HepG2 (cell line): ENCODE measurements around the gene TEC. TPM values are rescaled to one million over a fixed set of nuclear protein-coding genes. Genes with fewer than 3 reads are reported as not detected.
"Not testable (repeated sequence)": the region's sequence is repeated elsewhere in the genome, so short reads cannot be mapped to it uniquely, and the experiment has no call there.

Source experiments
- ATAC-seq: fragments of 200-7000 bp; cut with Tn5 transposase; 3 replicates; pipeline ENCODE4 v1.9.1; 2020; ENCODE audit warnings: mild to moderate bottlenecking, moderate library complexity
- BruUV-seq: library from RNA; stranded (reverse); fragments of 400-500 nt; replicated peaks from 2 replicates; lab custom pipeline; 2021; lab: Mats Ljungman, UMichigan
- CTCF ChIA-PET: fragments of 300-600 bp; formaldehyde crosslinking; extraction: SDS; loops from one replicate; lab custom pipeline; 2021; ENCODE audit warnings: low total read pairs, inconsistent platforms, low intra/inter-chr PET ratio; lab: Yijun Ruan, JAX
- POLR2A ChIA-PET: fragments of 350-600 bp; sonication (Branson Sonifier 250); formaldehyde crosslinking; loops from one replicate; lab custom pipeline; 2020; ENCODE audit warnings: antibody characterized with exemption, inconsistent platforms; lab: Yijun Ruan, JAX
- DNase-seq: peaks from one replicate; pipeline ENCODE4 v3.0.0-alpha.2; 2015; ENCODE audit warnings: low spot score
- FAIRE-seq: peaks from 3 replicates; lab custom pipeline; 2011; peaks lifted over from hg19 to GRCh38; lab: Jason Lieb, UNC
- H2AFZ ChIP-seq: one replicate; pipeline ENCODE4 v1.6.1; 2011; ENCODE audit warnings: low read length, inconsistent platforms
- H3K27ac ChIP-seq: fragments of 300-600 bp; 3 replicates; pipeline ENCODE4 v1.8.0; 2011; ENCODE audit warnings: mixed run types, mild to moderate bottlenecking, mixed read lengths, low read length, inconsistent platforms; ENCODE audit not compliant: insufficient read depth; ENCODE audit errors: extremely low read length
- H3K27me3 ChIP-seq, 2 experiments: fragments of 200-600 bp in 1 of 2; 2 replicates in 1 of 2; 3 replicates in 1 of 2; pipeline versions ENCODE4 v1.6.0 to v1.8.0; 2011; ENCODE audit warnings: low read length in 2 of 2, mild to moderate bottlenecking in 2 of 2, moderate library complexity in 2 of 2, inconsistent platforms in 1 of 2; ENCODE audit not compliant: insufficient read depth in 2 of 2, control insufficient read depth in 1 of 2
- H3K36me3 ChIP-seq, 2 experiments: fragments of 200-600 bp in 1 of 2; replicated peaks in 1 of 2; 2 replicates in 1 of 2; 3 replicates in 1 of 2; pipeline versions ENCODE4 v1.5.1 to v1.8.0; 2011; ENCODE audit warnings: low read length in 2 of 2, inconsistent platforms in 1 of 2; ENCODE audit not compliant: insufficient read depth in 2 of 2, control insufficient read depth in 1 of 2
- H3K4me1 ChIP-seq: 2 replicates; pipeline ENCODE4 v1.5.1; 2012; ENCODE audit warnings: low read length, inconsistent platforms; ENCODE audit not compliant: insufficient read depth
- H3K4me2 ChIP-seq: 2 replicates; pipeline ENCODE4 v1.6.0; 2011; ENCODE audit warnings: low read depth, low read length, inconsistent platforms
- H3K4me3 ChIP-seq, 3 experiments: fragments of 200-600 bp in 1 of 3; sonication (generic), shearing (Covaris generic) in 1 of 3; replicated peaks in 1 of 3; 2 replicates each; pipeline ENCODE4 v1.5.1; 2011 to 2016; ENCODE audit warnings: low read length in 3 of 3, inconsistent platforms in 2 of 3, low read depth in 2 of 3, mild to moderate bottlenecking in 2 of 3, control low read depth in 1 of 3, mixed read lengths in 1 of 3; ENCODE audit not compliant: insufficient read depth in 1 of 3
- H3K79me2 ChIP-seq: one replicate; pipeline ENCODE4 v1.6.1; 2011; ENCODE audit warnings: low read length, inconsistent platforms; ENCODE audit not compliant: insufficient read depth
- H3K9ac ChIP-seq: 2 replicates; pipeline ENCODE4 v1.6.0; 2011; ENCODE audit warnings: mild to moderate bottlenecking, low read depth, low read length, inconsistent platforms; ENCODE audit not compliant: insufficient read depth
- H3K9me3 ChIP-seq: 2 replicates; pipeline ENCODE4 v1.5.1; 2012; ENCODE audit warnings: mild to moderate bottlenecking, low read length
- H4K20me1 ChIP-seq: 2 replicates; pipeline ENCODE4 v1.6.0; 2011; ENCODE audit warnings: inconsistent platforms, mild to moderate bottlenecking, low read length, moderate library complexity; ENCODE audit not compliant: insufficient read depth
- ADNP ChIP-seq: sonication (generic); formaldehyde crosslinking; IDR thresholded peaks from 2 replicates; pipeline ENCODE4 v1.4.0; 2020; ENCODE audit warnings: missing genetic modification reagents
- EZH2 ChIP-seq: conservative IDR thresholded peaks from 2 replicates; pipeline ENCODE4 v1.6.1; 2012; ENCODE audit warnings: mild to moderate bottlenecking, low read depth, low read length, moderate library complexity
- HMG20A ChIP-seq: IDR thresholded peaks from 2 replicates; pipeline ENCODE4 v1.6.1; 2016; ENCODE audit warnings: borderline replicate concordance
- MAF1 ChIP-seq: sonication (generic); formaldehyde crosslinking; IDR thresholded peaks from 2 replicates; pipeline ENCODE4 v1.5.0; 2020; ENCODE audit warnings: missing genetic modification reagents, borderline replicate concordance
- MAFG ChIP-seq: sonication (generic); formaldehyde crosslinking; IDR thresholded peaks from 2 replicates; pipeline ENCODE4 v1.5.1; 2020; ENCODE audit warnings: mild to moderate bottlenecking, missing genetic modification reagents
- RFXANK ChIP-seq: IDR thresholded peaks from 2 replicates; pipeline ENCODE4 v1.6.1; 2016
- ZFYVE20 ChIP-seq: sonication (generic); formaldehyde crosslinking; IDR thresholded peaks from 2 replicates; pipeline ENCODE4 v1.8.0; 2023; ENCODE audit warnings: low read depth, mild to moderate bottlenecking, moderate library complexity, missing genetic modification reagents, borderline replicate concordance
- ZNF713 ChIP-seq: sonication (generic); formaldehyde crosslinking; IDR thresholded peaks from 2 replicates; pipeline ENCODE4 v1.4.0; 2020; ENCODE audit warnings: mild to moderate bottlenecking, missing genetic modification reagents
- ZNF878 ChIP-seq: sonication (generic); formaldehyde crosslinking; IDR thresholded peaks from 2 replicates; pipeline ENCODE4 v1.8.1; 2023; ENCODE audit warnings: mild to moderate bottlenecking, missing genetic modification reagents, moderate library complexity
- WGBS: methylation state at CpG from one replicate; pipeline ENCODE4 v1.1.6; 2017; ENCODE audit warnings: low lambda C conversion rate; 5-methylcytosine and 5-hydroxymethylcytosine counted together
- in situ Hi-C: cut with HindIII; loops from 2 replicates; pipeline ENCODE4 v1.10.0; 2017; ENCODE audit warnings: low pct_unique_long_range_greater_than_20kb; ENCODE audit not compliant: extremely low pct_ligation_motif_present
- intact Hi-C: fragments of 100-400 bp; cut with micrococcal nuclease; formaldehyde crosslinking; loops from one replicate; pipeline ENCODE4 v1.10.0; 2022; ENCODE audit not compliant: unreplicated experiment
- polyA plus RNA-seq, 8 experiments: library from polyadenylated mRNA; depleted of rRNA in 3 of 8; stranded (reverse) in 7 of 8; unstranded in 1 of 8; fragments of >200 nt; fragmentation: Illumina TruSeq in 4 of 8; extraction: Trizol in 4 of 8; gene quantifications; 2 replicates each; pipeline versions ENCODE4 v1.2.1 to v1.2.3, GENCODE V29; 2011 to 2016; ENCODE audit warnings: low read depth in 4 of 8, missing spikeins in 1 of 8, mixed read lengths in 1 of 8; ENCODE audit not compliant: insufficient read depth in 1 of 8
- total RNA-seq, 5 experiments: library from RNA; depleted of rRNA; stranded (reverse); fragments of >200 nt; fragmentation: Illumina TruSeq; extraction: Trizol; gene quantifications; 2 replicates each; pipeline ENCODE4 v1.2.3, GENCODE V29; 2016; ENCODE audit warnings: low read depth in 1 of 5
- TF ChIP-seq, protein P1 (sequence below): sonication (generic); formaldehyde crosslinking; IDR thresholded peaks from 2 replicates; pipeline ENCODE4 v1.5.1; 2020; ENCODE audit warnings: mild to moderate bottlenecking, missing genetic modification reagents, borderline replicate concordance
- TF ChIP-seq, protein P2 (sequence below): sonication (generic); formaldehyde crosslinking; IDR thresholded peaks from 2 replicates; pipeline ENCODE4 v1.5.0; 2020; ENCODE audit warnings: missing genetic modification reagents, mild to moderate bottlenecking, borderline replicate concordance

The TEC gene
- total and polyA plus RNA-seq, 2 of the 13 experiments (the other 11 are each of a cell fraction or from before 2014, with no cell fraction given) = 0.05 to 0.20 TPM

DNA sequence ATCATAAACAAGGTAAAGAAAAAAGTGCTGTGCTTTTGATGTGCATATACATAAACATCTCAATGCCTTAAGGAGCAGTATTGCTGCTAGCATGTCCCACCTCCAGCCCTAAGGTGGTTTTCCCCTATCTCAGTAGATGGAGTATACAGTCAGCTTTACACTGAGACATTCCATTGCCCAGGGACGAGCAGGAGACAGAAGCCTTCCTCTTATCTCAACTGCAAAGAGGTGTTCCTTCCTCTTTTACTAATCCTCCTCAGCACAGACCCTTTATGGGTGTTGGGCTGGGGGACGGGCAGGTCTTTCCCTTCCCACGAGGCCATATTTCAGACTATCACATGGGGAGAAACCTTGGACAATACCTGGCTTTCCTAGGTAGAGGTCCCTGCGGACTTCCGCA, 16.0 kb upstream of the TEC start:
- FAIRE-seq, H4K20me1 ChIP-seq, H3K79me2 ChIP-seq, H3K4me3 ChIP-seq, CTCF ChIA-PET, H3K4me2 ChIP-seq, POLR2A ChIA-PET, H3K27ac ChIP-seq, H3K36me3 ChIP-seq, H2AFZ ChIP-seq, BruUV-seq, H3K9ac ChIP-seq, H3K27me3 ChIP-seq, H3K9me3 ChIP-seq, in situ Hi-C loops, H3K4me1 ChIP-seq, DNase-seq, ATAC-seq, intact Hi-C loops: not testable (repeated sequence)
- WGBS = 32% methylated on average over 5 of the region's 5 CpGs

DNA sequence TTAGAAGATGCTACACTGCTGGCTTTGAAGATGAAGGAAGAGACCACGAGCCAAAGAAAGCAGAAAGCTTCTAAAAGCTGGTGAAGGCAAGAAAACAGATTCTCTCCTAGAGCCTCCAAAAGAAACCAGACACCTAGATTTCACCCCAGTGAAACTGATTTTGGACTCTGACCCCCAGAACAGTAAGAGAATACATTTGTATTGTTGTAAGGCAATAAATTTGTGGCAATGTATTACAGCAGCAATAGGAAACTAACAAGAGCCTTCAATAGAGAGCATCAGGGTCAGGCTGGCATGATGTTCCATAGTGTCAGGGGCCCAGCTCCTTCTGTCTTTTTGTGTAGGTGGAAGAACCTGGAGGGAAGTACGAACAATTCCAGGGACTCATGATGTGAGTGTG, 6.0 kb upstream of the TEC start:
- CTCF ChIA-PET = no interaction called here
- H3K79me2 ChIP-seq = no peaks in the 10 kb centered on the region
- H3K9me3 ChIP-seq = no peaks in the 10 kb centered on the region
- no peak overlapping the region for H2AFZ ChIP-seq
- intact Hi-C loops (loop anchor here (1.0 kb wide), 1 partner anchor 148 kb away; no protein-coding TSS in a partner anchor), in situ Hi-C loops (loop anchor here (10.0 kb wide), 1 partner anchor 131 kb away; no protein-coding TSS in a partner anchor)
- no peaks in the 10 kb centered on the region for H3K36me3 ChIP-seq
- H4K20me1 ChIP-seq = no peaks in the 10 kb centered on the region
- ATAC-seq = no peak
- H3K27ac ChIP-seq = no peak overlapping the region
- H3K4me1 ChIP-seq = no peaks in the 10 kb centered on the region
- no peak overlapping the region for H3K9ac ChIP-seq
- H3K4me3 ChIP-seq = no peak overlapping the region
- H3K27me3 ChIP-seq = peaks cover 0 to 7% of the 10 kb centered on the region in 2 experiments; a peak in 1 of 5 replicates
- WGBS = 46% methylated on average over 2 of the region's 2 CpGs
- BruUV-seq = no TSS peak
- DNase-seq = no peak
- no peak for FAIRE-seq
- POLR2A ChIA-PET = no interaction called here
- H3K4me2 ChIP-seq = no peak overlapping the region
- no peak for TF ChIP-seq ZNF713 (CRISPR knock-in tag)
- TF ChIP-seq, protein P1, sequence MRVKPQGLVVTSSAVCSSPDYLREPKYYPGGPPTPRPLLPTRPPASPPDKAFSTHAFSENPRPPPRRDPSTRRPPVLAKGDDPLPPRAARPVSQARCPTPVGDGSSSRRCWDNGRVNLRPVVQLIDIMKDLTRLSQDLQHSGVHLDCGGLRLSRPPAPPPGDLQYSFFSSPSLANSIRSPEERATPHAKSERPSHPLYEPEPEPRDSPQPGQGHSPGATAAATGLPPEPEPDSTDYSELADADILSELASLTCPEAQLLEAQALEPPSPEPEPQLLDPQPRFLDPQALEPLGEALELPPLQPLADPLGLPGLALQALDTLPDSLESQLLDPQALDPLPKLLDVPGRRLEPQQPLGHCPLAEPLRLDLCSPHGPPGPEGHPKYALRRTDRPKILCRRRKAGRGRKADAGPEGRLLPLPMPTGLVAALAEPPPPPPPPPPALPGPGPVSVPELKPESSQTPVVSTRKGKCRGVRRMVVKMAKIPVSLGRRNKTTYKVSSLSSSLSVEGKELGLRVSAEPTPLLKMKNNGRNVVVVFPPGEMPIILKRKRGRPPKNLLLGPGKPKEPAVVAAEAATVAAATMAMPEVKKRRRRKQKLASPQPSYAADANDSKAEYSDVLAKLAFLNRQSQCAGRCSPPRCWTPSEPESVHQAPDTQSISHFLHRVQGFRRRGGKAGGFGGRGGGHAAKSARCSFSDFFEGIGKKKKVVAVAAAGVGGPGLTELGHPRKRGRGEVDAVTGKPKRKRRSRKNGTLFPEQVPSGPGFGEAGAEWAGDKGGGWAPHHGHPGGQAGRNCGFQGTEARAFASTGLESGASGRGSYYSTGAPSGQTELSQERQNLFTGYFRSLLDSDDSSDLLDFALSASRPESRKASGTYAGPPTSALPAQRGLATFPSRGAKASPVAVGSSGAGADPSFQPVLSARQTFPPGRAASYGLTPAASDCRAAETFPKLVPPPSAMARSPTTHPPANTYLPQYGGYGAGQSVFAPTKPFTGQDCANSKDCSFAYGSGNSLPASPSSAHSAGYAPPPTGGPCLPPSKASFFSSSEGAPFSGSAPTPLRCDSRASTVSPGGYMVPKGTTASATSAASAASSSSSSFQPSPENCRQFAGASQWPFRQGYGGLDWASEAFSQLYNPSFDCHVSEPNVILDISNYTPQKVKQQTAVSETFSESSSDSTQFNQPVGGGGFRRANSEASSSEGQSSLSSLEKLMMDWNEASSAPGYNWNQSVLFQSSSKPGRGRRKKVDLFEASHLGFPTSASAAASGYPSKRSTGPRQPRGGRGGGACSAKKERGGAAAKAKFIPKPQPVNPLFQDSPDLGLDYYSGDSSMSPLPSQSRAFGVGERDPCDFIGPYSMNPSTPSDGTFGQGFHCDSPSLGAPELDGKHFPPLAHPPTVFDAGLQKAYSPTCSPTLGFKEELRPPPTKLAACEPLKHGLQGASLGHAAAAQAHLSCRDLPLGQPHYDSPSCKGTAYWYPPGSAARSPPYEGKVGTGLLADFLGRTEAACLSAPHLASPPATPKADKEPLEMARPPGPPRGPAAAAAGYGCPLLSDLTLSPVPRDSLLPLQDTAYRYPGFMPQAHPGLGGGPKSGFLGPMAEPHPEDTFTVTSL = no peak
- TF ChIP-seq HMG20A (CRISPR knock-in tag) = no peak
- TF ChIP-seq ZNF878 (CRISPR knock-in tag) = no peak
- no peak for TF ChIP-seq ADNP (CRISPR knock-in tag)
- no peak for TF ChIP-seq ZFYVE20 (CRISPR knock-in tag)
- no peak for TF ChIP-seq EZH2
- TF ChIP-seq MAF1 (CRISPR knock-in tag) = no peak
- TF ChIP-seq, protein P2, sequence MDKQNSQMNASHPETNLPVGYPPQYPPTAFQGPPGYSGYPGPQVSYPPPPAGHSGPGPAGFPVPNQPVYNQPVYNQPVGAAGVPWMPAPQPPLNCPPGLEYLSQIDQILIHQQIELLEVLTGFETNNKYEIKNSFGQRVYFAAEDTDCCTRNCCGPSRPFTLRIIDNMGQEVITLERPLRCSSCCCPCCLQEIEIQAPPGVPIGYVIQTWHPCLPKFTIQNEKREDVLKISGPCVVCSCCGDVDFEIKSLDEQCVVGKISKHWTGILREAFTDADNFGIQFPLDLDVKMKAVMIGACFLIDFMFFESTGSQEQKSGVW (CRISPR knock-in tag) = no peak
- TF ChIP-seq MAFG (CRISPR knock-in tag) = no peak
- no peak for TF ChIP-seq RFXANK (CRISPR knock-in tag)
